Activated CD4-positive, alpha-beta T cell treated with anti-CD3 and anti-CD28 coated beads for 1 hour (primary cell): ENCODE data around the gene KEL.

ENCODE experiments used
- DNase-seq: peaks from one replicate; pipeline ENCODE4 v3.0.0-alpha.2; 2020

The KEL gene

DNA sequence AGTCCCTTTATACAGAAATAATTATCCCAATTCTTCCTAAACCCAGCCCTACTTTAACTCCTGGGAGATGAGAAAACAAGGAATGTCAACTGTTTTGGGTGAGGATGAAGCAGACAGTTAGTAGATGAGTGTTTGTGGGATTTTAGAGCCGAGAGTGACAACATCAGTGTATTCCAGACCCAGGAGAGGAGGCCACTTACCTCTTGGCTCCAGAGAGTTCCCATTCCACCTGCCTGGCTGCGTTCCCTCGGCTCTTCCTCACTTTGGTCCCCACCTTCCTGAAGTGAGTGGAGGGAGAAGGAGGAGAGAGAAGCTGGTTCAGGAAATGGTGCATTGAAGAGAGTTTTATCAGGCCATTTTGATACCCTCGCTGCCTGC is 579 bp downstream of the KEL start:
- DNase-seq = no peak

DNA sequence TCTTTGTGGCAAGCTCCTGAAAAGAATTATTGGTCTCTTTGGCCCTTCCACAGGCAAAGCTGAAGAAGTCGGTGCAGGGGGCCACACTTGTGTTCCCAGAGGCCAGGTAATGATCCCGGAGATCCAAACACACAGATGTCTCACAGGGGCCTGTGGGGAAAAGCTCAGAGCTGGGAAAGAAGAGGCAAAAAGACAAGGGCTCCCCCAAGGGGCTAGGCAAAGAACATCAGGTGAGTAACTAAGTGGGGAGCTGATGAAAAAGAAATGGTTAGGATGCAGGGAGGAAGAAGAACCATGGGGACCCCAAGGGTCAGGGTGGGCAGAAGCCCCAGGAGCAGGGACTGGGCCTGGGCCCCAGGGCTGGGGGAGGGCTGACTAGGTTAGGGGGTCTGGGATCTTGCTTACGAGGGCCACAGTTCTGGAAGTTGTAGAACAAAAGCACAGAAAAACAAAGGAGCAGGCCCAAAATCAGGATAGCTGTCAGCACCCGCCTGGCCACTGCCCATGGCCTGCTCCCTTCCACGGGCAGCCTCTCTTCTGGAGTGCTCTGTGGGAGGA is 1.1 kb downstream of the KEL start:
- no peak for DNase-seq

DNA sequence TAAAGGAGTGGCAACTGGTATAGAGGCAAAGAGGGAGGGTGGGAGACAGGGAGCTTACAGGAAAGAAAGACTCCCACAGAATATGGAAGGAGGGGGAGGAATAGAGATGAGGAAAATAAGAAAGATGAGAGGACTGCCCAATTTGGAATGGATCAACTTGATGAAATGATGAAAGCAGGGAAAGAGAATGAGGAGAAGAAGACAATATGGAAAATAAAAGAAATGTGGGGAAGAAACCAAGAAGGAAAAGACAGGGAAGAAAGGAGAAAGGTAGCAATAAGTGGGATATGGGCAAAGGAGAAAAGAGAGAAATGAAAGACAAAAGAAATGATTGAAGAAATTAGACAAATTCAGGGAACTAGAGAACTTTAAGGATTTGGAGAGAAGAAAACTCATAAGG is 3.0 kb downstream of the KEL start:
- no peak for DNase-seq

DNA sequence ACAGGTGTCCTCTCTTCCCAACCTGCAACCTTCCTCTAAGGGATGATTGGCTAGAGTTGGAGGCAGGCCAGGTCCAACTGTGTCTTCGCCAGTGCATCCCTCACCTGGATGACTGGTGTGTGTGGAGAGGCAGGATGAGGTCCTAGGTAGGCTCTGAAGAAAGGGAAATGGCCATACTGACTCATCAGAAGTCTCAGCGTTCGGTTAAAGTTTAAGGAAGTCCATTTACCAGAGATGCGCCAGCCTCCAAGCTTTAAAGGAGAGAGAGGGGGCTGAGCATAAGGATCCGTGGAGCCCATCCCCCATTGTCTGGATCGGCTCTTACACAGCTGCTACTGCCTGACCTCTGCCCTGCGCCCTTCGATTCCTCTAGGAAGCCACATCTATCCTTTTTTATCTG is 4.4 kb downstream of the KEL start:
- no peak for DNase-seq

DNA sequence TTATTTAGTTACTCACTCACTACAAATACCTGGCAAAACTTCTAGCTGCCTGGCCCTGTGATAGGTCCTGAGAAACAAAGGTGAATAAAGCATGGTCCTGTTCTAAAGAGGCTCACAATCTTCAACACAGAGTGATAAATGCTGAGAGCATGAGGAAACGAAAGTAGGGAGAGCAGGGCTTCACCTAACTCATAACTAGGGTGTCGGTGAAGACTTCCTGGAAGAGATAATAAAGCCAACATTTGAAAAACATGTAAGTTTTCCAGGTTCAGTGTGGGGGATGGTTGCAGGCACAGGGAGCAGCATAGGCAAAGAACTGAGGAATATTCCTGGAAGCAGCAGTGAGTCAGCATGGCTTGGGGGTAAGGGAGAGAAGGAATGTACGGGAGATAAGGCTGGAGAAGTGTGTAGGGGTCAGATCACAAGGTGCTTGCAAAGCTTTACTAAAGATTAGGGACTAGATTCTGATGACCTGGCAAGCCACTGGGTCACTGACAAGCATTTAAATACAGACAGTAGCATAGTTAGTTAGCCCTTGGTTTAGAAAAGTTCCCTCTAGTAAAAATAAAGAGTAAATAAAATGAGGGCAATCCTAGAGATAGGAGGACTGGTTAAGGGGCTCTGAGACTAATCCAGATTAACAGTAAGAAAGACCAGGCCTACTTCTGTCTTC is 5.1 kb downstream of the KEL start:
- DNase-seq = no peak

DNA sequence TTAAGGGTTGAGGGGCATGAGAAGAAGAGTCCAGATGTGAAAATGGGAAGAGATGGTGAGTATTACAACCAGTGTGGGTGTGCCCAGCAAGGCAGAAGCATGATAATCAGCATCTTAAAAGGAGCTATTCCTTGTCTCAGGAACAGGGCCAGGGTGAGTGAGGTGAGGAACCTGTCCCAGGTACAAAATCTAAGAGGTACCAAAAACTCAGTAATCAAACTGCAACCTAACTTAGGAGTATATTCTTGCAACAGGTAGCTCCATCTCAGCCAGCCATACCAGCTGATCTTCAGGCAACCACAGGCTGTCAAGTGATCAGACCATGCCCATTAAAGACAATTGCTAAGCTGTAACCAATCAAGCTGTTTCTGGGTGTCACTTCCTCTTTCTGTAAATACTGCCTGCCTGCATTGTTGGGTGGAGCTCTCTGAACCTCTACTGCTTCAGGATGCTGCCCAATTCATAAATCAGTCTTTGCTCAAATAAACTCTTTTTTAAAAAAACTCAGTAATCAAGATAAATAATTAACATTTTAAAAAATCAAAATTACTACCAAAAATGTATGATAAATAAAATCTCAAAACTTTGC is 7.4 kb downstream of the KEL start:
- no peak for DNase-seq

DNA sequence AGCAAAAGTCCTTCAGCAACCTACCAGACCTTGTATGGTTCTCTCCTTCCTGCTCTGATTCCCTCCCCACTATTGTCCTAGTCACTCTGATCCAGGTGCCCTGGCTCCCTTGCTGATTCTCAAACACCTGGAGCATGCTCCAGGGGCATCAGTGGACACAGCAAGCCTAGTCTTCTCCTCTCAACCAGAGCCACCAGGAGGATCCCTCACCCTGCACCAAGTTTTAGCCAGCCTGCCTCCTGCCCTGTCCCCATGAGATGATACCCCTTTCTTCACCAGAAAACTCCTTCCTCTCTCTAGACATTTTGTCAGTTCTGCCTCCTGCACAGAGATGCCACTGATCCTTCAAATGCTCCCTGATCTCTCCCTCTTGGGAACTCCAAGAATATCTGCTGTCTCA is 11.9 kb downstream of the KEL start:
- DNase-seq = no peak

DNA sequence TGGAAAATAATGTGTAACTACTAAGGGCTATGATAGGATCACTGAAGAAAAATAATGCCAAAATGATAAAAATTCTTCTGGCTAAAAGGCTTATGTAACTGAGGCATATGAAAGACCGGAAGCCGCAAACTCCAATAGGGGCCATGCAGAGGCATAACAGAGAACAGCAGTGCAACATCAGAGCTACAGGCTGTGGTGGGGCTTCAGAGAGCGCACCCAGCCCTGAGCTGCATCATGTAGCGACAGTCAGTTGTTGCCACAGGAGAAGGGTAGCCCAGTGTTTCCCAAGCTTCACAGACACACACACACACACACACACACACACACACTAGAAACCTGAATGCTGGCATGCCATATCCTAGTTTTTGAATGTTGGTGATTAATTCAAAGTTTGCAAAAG is 13.6 kb downstream of the KEL start:
- no peak for DNase-seq

DNA sequence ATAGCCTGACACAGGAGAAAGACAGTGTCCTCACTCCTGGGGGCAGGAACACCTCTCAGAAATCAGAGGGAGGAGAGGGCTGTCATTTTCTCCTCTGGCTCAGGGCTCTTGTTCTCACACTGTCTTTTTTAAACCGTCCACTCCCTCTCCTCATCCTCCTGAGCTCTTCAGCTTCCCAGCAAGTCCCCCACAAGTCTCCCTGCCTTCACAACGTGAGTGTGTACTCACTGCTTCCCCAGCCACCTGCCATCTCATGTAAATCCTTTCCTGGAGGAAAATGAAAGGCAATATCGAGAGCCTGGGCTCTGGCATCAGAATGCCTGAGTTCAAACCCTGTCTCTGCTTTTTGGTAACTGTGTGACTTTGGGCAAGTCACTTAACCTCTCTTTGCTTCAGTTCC is 17.2 kb downstream of the KEL start:
- DNase-seq = no peak

DNA sequence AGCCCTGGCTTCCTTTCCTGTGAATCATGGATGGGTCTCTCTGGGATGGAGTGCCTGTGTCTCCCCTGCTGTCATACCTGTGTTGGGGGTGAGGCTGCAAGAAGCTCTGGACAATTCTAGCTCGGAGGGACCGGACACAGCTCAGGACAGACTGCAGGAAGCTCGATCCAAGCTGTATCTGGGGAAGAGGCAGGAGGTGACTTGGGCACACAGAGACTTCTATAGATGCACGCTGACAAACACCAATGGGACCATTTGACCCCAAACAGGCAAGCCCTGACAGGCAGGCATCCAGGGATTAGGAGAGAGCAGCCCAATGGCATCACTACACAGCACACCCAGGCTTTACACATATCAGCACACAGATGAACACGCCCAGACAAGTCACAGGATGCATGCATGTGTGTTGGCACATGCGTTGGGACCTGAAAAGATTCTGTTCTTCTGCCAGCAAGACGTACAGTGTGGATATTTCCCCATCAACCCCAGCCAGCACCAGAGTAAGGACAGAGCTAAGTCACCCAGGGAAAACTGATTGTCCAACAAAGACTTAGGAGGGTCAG is 18.4 kb downstream of the KEL start:
- DNase-seq = no peak

DNA sequence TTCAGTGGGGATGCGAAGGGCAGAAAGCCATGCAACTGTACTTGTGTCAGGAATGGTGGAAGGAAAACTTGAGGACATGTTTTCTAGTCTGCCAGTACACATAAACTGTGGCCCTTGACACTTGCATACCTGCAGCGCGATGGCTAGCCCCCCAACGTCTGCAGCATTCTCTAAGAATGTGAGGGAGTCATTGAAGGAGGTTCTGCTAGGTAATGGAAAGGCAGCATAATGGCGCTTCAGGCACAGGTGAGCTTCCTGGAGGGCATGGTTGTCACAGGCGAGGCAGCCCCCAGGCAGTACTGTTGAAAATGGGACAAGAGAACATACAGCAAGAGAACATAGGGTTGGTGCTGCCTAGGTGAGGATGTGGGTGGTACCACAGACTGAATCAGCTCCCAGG is 19.4 kb downstream of the KEL start:
- no peak for DNase-seq

DNA sequence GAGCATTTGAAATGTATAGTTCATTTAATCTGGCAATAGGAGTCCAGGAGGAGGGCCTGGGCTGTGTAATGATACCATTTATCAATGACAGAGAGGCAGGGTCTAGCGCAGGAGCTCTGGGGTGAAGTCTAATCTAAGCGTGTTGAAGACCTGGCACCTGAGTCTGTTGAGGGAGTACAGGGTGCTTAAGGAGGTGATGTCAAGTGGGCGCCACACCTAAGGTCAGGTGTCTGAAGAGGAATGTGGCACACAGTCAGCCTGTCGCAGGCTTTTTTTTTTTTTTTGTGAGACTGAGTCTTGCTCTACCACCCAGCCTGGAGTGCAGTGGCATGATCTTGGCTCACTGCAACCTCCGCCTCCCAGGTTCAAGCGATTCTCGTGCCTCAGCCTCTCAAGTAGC is 20.6 kb downstream of the KEL start:
- no peak for DNase-seq

DNA sequence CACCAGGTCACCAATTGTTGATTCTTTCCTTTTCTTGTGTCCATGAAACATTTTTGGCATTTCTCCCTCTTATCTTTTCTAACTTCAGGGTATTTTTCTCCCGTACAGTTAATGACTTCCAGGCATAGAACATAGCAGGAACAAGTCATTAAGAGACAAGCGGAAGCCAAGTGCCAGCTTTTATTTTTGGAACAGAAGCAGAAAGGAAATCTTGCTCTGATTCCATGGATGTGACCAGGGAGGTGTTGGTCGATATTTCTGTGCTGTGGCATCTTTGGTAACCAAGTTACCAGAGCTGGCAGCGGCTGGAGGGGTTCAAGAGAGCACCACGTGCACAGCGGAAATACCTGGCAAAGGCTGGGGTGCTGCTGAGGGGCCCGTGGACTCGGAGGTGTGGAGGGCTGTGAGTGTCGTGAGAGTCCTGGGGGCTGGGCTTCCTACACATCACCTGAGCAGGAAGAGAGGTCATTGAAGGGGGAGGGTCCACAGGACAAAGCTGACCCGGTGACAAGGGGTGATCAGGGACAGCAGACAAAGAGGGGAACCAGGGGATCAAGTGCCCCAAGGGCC is 21.1 kb downstream of the KEL start:
- no peak for DNase-seq

DNA sequence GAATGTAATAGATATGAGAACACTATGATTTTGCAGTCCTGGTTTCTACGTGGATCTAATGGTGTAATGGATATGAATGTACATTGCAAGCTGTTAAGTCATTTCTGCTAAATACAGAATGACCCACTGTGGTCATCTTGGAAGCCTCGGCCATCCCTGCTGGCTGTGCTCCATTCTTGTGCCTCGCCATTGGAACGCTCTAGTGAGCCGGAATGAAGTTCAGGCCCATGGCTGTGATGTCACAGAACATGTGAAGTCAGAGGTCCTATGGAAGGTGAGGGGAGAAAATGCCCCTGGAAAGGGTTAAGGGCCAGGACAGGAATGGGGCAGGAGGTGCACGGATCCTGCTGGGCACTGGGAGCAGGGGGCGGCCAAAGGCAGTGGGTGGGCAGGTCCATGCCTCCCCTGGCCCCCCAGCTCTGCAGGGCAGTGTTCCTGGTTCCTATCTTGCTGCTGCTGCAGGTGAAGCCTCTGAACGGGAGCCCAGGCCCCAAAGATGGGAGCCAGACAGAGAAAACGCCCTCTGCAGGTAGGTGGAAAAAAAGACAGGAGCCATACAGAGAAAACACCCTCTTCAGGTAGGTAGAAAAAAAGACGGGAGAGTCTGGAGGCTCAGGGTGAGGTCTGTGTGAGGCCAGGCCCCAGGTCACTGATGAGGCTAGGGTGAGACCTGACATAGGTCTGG is 22.8 kb downstream of the KEL start, which contains the start of gene LLCFC1:
Gene LLCFC1 (plus strand): TSS at position 259 of the 685 bp plus-strand sequence. CDS start 138 bp downstream, at position 397.
- DNase-seq = no peak

DNA sequence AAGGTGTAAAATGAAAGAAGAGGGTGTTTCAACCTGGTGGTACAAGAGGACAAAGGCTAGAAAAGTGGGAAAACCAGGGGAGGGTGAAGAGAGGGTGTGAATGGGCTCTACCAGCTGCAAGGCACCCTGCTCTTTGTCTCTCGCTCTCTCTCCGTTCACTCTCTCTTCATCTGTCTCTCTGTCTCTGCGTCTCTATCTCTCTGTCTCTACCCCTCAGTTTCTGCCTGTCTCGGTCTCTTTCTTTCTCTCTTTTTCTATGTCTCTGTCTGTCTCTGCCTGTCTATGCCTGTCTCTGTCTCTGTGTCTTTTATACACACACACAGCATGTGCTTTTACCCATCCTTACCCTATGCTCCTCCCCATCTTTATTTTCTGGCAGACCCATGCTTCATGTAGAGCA is 23.6 kb downstream of the KEL start:
- no peak for DNase-seq

DNA sequence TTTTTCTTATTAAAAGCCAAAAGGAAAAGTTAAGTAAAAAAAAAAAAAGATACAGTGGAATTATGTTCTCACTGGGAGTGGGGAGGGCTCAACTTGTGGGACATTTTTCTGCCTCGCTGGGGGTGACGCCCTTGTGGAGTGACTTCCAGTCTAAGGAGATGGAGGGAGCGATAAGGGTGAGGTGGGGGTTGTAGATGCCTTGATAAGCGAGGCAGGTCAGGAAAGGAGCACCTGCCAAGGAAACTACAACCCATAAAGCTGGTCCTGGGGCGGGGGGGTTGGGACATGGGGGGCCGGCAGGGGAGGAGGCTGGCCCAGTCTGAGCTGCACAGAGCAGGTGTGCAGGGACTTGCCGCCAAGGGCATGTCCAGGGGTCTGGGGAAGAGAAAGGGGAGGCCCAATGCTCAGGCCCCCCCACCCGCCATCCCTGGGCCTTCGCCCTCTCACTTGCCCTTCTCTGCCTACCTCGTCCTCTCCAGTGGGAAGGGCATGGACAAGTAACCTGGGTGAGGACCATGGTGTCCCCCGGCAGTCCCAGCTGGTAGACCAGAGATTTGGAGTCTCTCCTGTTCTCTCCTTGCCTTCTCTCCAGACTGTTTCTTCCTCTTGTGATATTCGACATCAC is 26.1 kb downstream of the KEL start:
- no peak for DNase-seq

DNA sequence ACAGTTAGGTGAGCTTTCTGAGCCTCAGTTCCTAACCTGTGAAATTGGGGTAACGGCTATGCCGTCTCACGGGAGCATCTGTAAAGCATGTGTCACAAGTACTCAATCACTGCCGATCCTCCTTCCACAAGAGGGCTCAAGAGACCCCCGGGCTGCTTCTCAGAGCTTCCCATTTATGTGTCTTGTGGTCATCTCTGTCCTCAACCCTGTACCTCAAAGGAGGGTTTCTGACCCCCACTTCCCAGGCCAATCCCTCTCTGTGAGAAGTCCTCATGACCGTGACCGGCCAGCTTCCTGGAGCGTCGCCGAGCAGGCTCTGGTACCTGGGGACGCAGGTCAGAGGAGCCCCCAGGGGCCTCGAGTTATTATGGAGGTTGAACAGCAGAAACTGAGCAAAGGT is 28.1 kb downstream of the KEL start:
- no peak for DNase-seq

DNA sequence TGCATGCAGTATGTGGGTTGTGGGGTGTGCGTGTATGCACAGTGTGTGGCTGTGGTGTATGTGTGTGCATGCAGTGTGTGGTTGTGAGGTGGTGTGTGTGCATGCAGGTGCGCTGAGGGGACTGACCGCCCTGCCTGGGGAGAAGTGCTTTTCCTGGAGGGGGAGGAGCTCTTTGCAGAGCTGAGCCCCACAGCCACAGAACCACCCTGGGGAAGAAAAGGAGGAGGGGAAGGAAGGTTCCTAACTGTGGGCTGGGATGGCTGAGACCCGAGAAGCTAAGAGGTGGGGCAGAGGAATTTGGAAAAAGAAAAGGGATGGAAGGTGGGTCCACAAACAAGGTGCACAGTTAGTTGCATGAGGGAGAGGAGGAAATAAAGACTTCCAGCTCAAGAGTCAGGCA is 28.5 kb downstream of the KEL start, which contains the start of gene TRPV5:
Gene TRPV5 (minus strand): TSS at position 123 of the 400 bp plus-strand sequence. CDS start 287 bp downstream, outside the sequence.
- no peak for DNase-seq

DNA sequence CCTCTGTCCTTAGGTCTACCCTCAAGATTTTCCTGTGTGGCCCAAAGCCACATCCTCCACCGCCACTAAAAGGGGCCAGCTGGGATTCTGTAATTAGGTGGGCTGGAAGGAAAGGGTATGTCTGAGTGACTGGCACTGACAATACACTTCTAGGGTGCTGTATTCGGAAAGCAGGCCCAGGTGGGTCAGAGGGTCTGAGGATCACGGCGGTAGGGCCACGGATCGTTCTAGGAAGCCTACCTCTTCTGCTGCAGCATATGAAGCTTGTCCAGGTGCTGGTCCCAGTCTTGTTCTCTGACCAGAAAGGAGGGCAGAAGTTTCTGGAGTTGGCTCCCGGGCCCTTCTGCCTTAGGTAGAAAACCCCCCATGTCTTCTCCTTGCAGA is 29.1 kb downstream of the KEL start:
- no peak for DNase-seq

DNA sequence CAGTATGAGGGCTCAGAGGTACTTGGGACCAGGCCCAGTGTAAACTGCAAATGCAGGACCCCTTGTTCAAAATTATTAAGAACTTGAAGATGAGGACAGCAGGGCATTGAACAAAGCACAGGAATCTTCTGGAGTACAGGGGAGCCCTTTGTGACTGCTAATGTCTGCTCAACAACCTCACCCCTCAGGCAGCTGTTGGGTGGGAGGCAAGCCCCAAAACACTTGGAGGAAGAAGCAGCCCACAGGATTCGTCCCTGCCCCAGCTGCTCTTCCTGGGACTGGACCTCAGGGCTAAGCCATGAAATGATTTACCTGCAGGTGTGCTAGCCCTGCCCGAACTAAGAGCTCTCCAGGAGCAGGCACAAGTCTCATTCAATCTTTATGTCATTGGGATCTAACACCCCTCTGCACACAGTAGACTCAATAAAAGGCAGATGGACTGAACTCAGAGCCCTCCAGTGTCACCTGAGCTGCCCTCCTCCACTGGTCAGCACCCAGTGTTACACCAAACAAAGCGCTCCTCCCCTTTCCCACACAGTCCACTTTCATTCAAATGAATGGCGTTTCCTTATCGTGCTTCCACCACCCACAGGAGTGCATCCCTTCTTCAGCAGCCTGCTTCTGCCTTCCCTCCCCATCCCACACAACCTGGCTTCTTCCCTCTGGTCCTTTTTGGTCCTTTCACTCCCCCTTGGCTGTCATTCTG is 29.6 kb downstream of the KEL start:
- DNase-seq = no peak

DNA sequence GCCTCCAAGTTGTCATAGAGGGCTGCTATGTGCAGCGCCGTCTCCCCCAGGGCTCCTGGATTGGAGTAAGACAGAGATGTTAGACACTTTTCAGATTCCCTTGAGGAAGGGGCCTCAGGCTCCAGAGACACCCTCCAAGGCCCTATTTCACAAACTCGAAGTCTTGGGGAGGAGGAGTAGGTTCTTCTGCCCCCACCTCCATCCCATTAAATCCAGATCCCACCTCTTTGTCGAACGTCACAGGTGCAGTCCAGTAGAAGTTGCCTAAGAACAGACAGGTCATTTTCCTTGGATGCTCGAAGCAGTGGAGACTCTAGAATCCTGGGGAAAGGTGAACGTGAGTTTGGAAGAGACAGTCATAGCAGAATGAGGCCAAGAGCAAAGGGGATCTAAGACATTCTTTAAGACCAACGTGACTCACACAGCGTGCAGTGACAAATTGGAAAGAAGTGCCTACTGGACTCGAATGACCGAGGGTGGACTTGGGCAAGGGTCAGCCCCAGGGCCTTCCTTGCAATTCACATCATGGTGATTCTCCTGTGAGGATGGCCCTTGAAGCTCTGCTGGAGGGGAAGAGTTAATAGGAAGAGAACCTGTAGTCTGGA is 31.9 kb downstream of the KEL start:
- no peak for DNase-seq

DNA sequence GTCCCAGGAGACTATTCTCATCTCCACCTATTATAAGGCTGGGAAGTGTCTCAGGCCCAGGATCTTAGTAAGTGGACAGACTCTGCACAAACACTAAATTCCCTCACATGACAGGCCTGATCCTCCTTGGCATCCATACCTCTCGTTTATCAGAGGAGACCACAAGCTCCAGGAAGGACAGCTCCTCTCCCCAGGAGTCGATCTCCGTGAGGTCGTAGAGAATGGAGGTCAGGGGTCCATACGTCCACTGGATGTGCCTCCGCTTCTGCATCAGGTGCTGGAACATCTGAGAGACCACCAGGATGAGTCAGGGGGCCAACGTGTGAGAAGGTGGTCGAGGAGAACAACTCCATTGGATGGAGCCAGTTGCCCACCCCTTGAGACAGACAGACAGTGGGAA is 34.2 kb downstream of the KEL start:
- DNase-seq = no peak
